Natural killer cell (primary cell): Measurements from ENCODE around the gene SNAPC2. TPM values are rescaled to one million over a fixed set of nuclear protein-coding genes. Genes with fewer than 3 reads are reported as not detected.
A peak's percentile ranks its signal among the peaks of the same experiment; 100 is the strongest.

Experiments
- ATAC-seq, 3 donors: fragments of 150-1000 bp in 2 of 3; fragments of 200-7000 bp in 1 of 3; cut with Tn5 transposase; 1 replicate in 1 of 3; 2 replicates in 2 of 3; pipeline ENCODE4 v1.10.0; 2021; ENCODE audit warnings: mild to moderate bottlenecking in 2 of 3, moderate library complexity in 2 of 3
- DNase-seq, 2 donors: peaks; one replicate each; pipeline versions ENCODE4 v3.0.0 to v3.0.0-alpha.2; 2013 to 2021; ENCODE audit warnings: mixed read lengths in 1 of 2
- H3K27ac ChIP-seq: one replicate; pipeline ENCODE4 v1.5.1; 2013; ENCODE audit warnings: mild to moderate bottlenecking, low read length
- H3K27me3 ChIP-seq: one replicate; pipeline ENCODE4 v1.6.1; 2013; ENCODE audit warnings: low read length; ENCODE audit not compliant: control insufficient read depth, insufficient read depth
- H3K36me3 ChIP-seq: one replicate; pipeline ENCODE4 v1.6.1; 2013; ENCODE audit warnings: low read length; ENCODE audit not compliant: control insufficient read depth, insufficient read depth
- H3K4me1 ChIP-seq: one replicate; pipeline ENCODE4 v1.6.1; 2013; ENCODE audit warnings: low read length; ENCODE audit not compliant: control insufficient read depth, insufficient read depth
- H3K4me3 ChIP-seq: one replicate; pipeline ENCODE4 v1.5.1; 2013; ENCODE audit warnings: low read length
- H3K9me3 ChIP-seq: one replicate; pipeline ENCODE4 v1.6.1; 2013; ENCODE audit warnings: low read length; ENCODE audit not compliant: control insufficient read depth, insufficient read depth
- H3K27ac Mint-ChIP-seq, 2 donors: one replicate each; pipeline ENCODE4 v1.8.0; 2022; ENCODE audit warnings: mild to moderate bottlenecking in 2 of 2, mixed read lengths in 2 of 2, moderate library complexity in 1 of 2
- H3K27me3 Mint-ChIP-seq, 2 donors: one replicate each; pipeline ENCODE4 v1.8.0; 2022; ENCODE audit warnings: low read depth in 2 of 2, mixed read lengths in 2 of 2
- H3K36me3 Mint-ChIP-seq: one replicate; pipeline ENCODE4 v1.8.0; 2022; ENCODE audit warnings: mixed read lengths
- H3K4me1 Mint-ChIP-seq, 2 donors: one replicate each; pipeline ENCODE4 v1.8.0; 2022; ENCODE audit warnings: mixed read lengths in 2 of 2
- H3K4me3 Mint-ChIP-seq: one replicate; pipeline ENCODE4 v1.8.0; 2022; ENCODE audit warnings: mild to moderate bottlenecking, moderate library complexity, mixed read lengths
- H3K9me3 Mint-ChIP-seq, 2 donors: one replicate each; pipeline ENCODE4 v1.8.0; 2022; ENCODE audit warnings: mixed read lengths in 2 of 2
- WGBS: methylation state at CpG from one replicate; pipeline ENCODE4 v1.1.7; 2013; ENCODE audit warnings: missing lambda C conversion rate; ENCODE audit not compliant: insufficient coverage; 5-methylcytosine and 5-hydroxymethylcytosine counted together
- intact Hi-C: fragments of 100-400 bp; cut with micrococcal nuclease; formaldehyde crosslinking; loops from one replicate; pipeline ENCODE4 v1.14.2; 2022
- total RNA-seq, 4 donors: library from RNA; stranded (reverse); fragments of 120-200 nt in 1 of 4; gene quantifications; one replicate each; pipeline versions ENCODE4 v1.2.3 to v1.2.4, GENCODE V29; 2013 to 2022
- TF ChIP-seq, protein P1 (sequence below): fragments of 200-600 bp; IDR thresholded peaks from one replicate; pipeline ENCODE4 v1.8.0; 2022; ENCODE audit warnings: antibody characterized with exemption

The SNAPC2 gene
- total RNA-seq, 3 donors from 2014 or later (not counting 1 experiment from before 2014, with no cell fraction given): 22.1 to 32.4 (median 27.1) TPM

GRCh38 chr19:7965921-7966665, 46.0 kb downstream of the SNAPC2 start:
- TF ChIP-seq, protein P1, sequence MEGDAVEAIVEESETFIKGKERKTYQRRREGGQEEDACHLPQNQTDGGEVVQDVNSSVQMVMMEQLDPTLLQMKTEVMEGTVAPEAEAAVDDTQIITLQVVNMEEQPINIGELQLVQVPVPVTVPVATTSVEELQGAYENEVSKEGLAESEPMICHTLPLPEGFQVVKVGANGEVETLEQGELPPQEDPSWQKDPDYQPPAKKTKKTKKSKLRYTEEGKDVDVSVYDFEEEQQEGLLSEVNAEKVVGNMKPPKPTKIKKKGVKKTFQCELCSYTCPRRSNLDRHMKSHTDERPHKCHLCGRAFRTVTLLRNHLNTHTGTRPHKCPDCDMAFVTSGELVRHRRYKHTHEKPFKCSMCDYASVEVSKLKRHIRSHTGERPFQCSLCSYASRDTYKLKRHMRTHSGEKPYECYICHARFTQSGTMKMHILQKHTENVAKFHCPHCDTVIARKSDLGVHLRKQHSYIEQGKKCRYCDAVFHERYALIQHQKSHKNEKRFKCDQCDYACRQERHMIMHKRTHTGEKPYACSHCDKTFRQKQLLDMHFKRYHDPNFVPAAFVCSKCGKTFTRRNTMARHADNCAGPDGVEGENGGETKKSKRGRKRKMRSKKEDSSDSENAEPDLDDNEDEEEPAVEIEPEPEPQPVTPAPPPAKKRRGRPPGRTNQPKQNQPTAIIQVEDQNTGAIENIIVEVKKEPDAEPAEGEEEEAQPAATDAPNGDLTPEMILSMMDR: no peak
- Histone ChIP-seq H3K4me3 (no peak overlapping the region), H3K4me1 (no peaks in the 10 kb centered on the region), H3K27me3 (no peaks in the 10 kb centered on the region), H3K27ac (no peak overlapping the region), H3K9me3 (no peaks in the 10 kb centered on the region), H3K36me3 (peaks cover 43% of the 10 kb centered on the region)
- intact Hi-C loops: no loop called here
- Mint-ChIP-seq H3K4me1 (peaks cover 0 to 9% of the 10 kb centered on the region in 2 donors), H3K9me3 (no peaks in the 10 kb centered on the region), H3K4me3 (no peak overlapping the region), H3K27ac (peak overlapping the region in 1 of 2 donors; percentile 22), H3K27me3 (no peaks in the 10 kb centered on the region), H3K36me3 (peaks cover 8% of the 10 kb centered on the region)
- ATAC-seq: no peak
- no peak for DNase-seq
- 93% methylated on average over 9 of the region's 12 CpGs for WGBS

GRCh38 chr19:7968008-7968795, 48.1 kb downstream of the SNAPC2 start:
- no peaks in the 10 kb centered on the region for H3K4me1 ChIP-seq
- 84% methylated on average over 14 of the region's 15 CpGs for WGBS
- TF ChIP-seq, protein P1: no peak
- no peak for DNase-seq
- H3K9me3 Mint-ChIP-seq: no peaks in the 10 kb centered on the region
- H3K4me3 ChIP-seq: no peak overlapping the region
- no peaks in the 10 kb centered on the region for H3K27me3 ChIP-seq
- H3K4me1 Mint-ChIP-seq: peaks cover 0 to 9% of the 10 kb centered on the region in 2 donors
- peaks cover 44% of the 10 kb centered on the region for H3K36me3 ChIP-seq
- H3K9me3 ChIP-seq: no peaks in the 10 kb centered on the region
- no peaks in the 10 kb centered on the region for H3K36me3 Mint-ChIP-seq
- H3K27ac Mint-ChIP-seq: peak overlapping the region; percentile 14 to 65
- H3K4me3 Mint-ChIP-seq: no peak overlapping the region
- no peak overlapping the region for H3K27ac ChIP-seq
- ATAC-seq: peak in 1 of 3 donors; percentile 53
- intact Hi-C loops: no loop called here
- no peaks in the 10 kb centered on the region for H3K27me3 Mint-ChIP-seq

- Mint-ChIP-seq H3K27me3 (no peaks in the 10 kb centered on the region), H3K36me3 (no peaks in the 10 kb centered on the region), H3K4me1 (peaks cover 0 to 9% of the 10 kb centered on the region in 2 donors), H3K9me3 (no peaks in the 10 kb centered on the region), H3K4me3 (no peak overlapping the region), H3K27ac (peak overlapping the region in 1 of 2 donors; percentile 65)
- no peaks in the 10 kb centered on the region for H3K9me3 ChIP-seq
- intact Hi-C loops: no loop called here
- ATAC-seq (no peak), DNase-seq (no peak)
- H3K4me3 ChIP-seq: no peak overlapping the region
- 96% methylated on average over 20 of the region's 20 CpGs for WGBS
- no peaks in the 10 kb centered on the region for H3K4me1 ChIP-seq
- no peak overlapping the region for H3K27ac ChIP-seq
- H3K27me3 ChIP-seq: no peaks in the 10 kb centered on the region
- H3K36me3 ChIP-seq: peaks cover 46% of the 10 kb centered on the region
- TF ChIP-seq, protein P1: no peak
Observed at GRCh38 chr19:7968796-7969554, 48.8 kb downstream of the SNAPC2 start.
